ENCODE results near the gene TMEM178B. TPM values are rescaled to one million over a fixed set of nuclear protein-coding genes. Genes with fewer than 3 reads are reported as not detected.
"Not testable (repeated sequence)": the region's sequence is repeated elsewhere in the genome, so short reads cannot be mapped to it uniquely, and the experiment has no call there.

Gene TMEM178B
- total RNA-seq, 6 experiments from 2014 or later, result under 0.01 to 0.53 (median 0.13) TPM; not detected in 2

DNA sequence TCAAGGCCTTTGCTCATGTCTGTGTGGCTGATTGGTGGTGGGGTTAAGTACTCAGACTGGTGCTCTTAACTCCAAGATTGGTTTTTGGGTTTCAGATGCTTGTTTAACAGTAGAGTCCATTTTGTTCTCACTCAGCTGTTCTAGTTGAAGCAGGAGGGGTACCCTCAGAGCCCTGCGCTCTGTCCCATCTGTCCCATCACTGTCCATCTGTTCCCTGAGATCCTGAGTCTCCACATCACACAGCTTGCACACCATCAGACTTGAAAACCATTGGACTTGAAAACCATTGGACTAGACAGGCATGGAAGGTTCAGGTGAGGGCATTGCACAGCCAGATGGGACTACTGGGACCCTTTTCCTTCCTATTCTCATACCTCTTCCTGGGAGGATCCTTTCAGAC, 39.3 kb downstream of the TMEM178B start:
- 75% methylated on average over 1 of the region's 1 CpG for WGBS (ENCODE audit: insufficient coverage, low coverage, low lambda C conversion rate, missing lambda C conversion rate)
- Histone ChIP-seq H3K4me1 (no peaks in the 10 kb centered on the region), H3K36me3 (no peaks in the 10 kb centered on the region), H3K4me3 (no peak overlapping the region), H3K9me3 (no peaks in the 10 kb centered on the region), H3K27me3 (no peaks in the 10 kb centered on the region), H3K27ac (no peak overlapping the region)
- ATAC-seq (no peak), DNase-seq (no peak)
- TF ChIP-seq, protein P1, sequence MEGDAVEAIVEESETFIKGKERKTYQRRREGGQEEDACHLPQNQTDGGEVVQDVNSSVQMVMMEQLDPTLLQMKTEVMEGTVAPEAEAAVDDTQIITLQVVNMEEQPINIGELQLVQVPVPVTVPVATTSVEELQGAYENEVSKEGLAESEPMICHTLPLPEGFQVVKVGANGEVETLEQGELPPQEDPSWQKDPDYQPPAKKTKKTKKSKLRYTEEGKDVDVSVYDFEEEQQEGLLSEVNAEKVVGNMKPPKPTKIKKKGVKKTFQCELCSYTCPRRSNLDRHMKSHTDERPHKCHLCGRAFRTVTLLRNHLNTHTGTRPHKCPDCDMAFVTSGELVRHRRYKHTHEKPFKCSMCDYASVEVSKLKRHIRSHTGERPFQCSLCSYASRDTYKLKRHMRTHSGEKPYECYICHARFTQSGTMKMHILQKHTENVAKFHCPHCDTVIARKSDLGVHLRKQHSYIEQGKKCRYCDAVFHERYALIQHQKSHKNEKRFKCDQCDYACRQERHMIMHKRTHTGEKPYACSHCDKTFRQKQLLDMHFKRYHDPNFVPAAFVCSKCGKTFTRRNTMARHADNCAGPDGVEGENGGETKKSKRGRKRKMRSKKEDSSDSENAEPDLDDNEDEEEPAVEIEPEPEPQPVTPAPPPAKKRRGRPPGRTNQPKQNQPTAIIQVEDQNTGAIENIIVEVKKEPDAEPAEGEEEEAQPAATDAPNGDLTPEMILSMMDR (IDR thresholded peaks at IDR 0.05), result no peak
- TF ChIP-seq POLR2A (IDR thresholded peaks at IDR 0.05), result no peak
- intact Hi-C loops (cut with DNase I), result no loop called here

DNA sequence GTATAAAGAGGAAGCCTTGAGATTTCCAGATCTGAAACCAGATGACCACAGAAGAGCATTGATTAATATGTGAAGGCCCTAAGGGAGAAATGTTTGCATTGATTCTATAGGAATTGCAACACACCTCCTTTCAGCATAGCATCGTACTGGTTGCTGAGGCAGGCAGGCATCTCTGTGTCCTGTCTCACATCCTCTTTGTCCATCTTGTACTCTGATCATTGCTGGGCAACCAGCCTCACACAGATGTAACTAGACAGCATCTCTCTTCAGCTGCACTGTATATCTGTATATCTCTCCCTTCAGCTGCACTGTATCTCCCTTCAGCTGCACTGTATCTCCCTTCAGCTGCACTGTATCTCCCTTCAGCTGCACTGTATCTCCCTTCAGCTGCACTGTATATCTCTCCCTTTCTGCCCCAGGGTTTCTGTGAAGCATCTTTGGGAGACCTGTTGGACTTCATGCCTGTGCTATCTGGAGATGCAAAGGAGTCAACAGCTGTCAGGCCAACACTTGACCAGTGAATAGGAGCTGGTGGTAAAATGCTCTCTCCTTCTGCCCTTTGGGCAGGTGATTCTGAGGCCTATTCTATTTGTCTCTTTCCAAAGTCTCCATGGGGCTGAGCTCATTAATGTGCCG, 40.3 kb downstream of the TMEM178B start:
- WGBS (ENCODE audit: insufficient coverage, low coverage, low lambda C conversion rate, missing lambda C conversion rate), result 100% methylated on average over 2 of the region's 2 CpGs
- no peak overlapping the region for H3K27ac ChIP-seq

DNA sequence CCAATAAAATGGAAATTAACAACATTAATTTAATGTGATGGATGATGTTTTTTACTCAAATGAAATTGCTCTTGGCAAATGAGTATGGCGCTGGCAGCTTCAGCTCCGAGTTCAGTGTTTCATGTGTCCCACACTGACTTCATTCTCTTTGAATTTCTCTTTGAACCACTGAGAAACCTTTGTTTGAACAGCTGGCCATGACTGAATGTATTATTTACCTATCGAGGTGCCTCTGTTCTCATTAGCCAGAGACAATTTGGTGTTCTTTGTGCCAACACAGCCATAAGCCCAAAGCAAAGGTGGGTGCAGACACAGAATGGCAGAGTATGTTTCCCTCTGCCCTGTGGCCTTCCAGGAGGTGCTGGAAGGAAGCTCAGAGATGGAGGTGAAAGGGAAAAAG, 42.1 kb downstream of the TMEM178B start:
- TF ChIP-seq POLR2A (IDR thresholded peaks at IDR 0.05), result no peak
- TF ChIP-seq, protein P1 (IDR thresholded peaks at IDR 0.05), result no peak
- H3K36me3 ChIP-seq, result no peaks in the 10 kb centered on the region
- no peaks in the 10 kb centered on the region for H3K4me1 ChIP-seq
- no peak for ATAC-seq
- WGBS (ENCODE audit: insufficient coverage, low coverage, low lambda C conversion rate, missing lambda C conversion rate), result 52% methylated on average over 3 of the region's 3 CpGs
- no peak for DNase-seq
- H3K4me3 ChIP-seq, result no peak overlapping the region
- no peaks in the 10 kb centered on the region for H3K9me3 ChIP-seq
- intact Hi-C loops (cut with DNase I), result no loop called here
- no peak overlapping the region for H3K27ac ChIP-seq
- no peaks in the 10 kb centered on the region for H3K27me3 ChIP-seq

More for the DNA sequence above, 40.3 kb downstream of the TMEM178B start:
- intact Hi-C loops (cut with DNase I), result no loop called here
- H3K27me3 ChIP-seq, result no peaks in the 10 kb centered on the region
- no peak for DNase-seq
- TF ChIP-seq, protein P1 (IDR thresholded peaks at IDR 0.05), result no peak
- TF ChIP-seq POLR2A (IDR thresholded peaks at IDR 0.05), result no peak
- no peaks in the 10 kb centered on the region for H3K36me3 ChIP-seq
- no peak for ATAC-seq
- no peaks in the 10 kb centered on the region for H3K4me1 ChIP-seq
- no peak overlapping the region for H3K4me3 ChIP-seq
- no peaks in the 10 kb centered on the region for H3K9me3 ChIP-seq

DNA sequence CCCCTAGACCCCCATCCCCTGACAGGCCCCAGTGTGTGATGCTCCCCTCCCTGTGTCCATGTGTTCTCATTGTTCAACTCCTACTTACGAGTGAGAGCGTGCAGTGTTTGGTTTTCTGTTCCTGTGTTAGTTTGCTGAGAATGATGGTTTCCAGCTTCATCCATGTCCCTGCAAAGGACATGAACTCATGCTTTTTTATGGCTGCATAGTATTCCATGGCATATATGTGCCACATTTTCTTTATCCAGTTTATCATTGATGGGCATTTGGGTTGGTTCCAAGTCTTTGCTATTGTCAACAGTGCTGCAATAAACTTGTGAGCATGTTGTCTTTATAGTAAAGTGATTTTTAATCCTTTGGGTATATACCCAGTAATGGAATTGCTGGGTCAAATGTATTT, 42.8 kb downstream of the TMEM178B start:
- H3K36me3 ChIP-seq; intact Hi-C loops (cut with DNase I); H3K4me3 ChIP-seq; H3K9me3 ChIP-seq; H3K4me1 ChIP-seq; H3K27me3 ChIP-seq; H3K27ac ChIP-seq; DNase-seq; ATAC-seq: not testable (repeated sequence)
- 74% methylated on average over 2 of the region's 2 CpGs for WGBS (ENCODE audit: insufficient coverage, low coverage, low lambda C conversion rate, missing lambda C conversion rate)

DNA sequence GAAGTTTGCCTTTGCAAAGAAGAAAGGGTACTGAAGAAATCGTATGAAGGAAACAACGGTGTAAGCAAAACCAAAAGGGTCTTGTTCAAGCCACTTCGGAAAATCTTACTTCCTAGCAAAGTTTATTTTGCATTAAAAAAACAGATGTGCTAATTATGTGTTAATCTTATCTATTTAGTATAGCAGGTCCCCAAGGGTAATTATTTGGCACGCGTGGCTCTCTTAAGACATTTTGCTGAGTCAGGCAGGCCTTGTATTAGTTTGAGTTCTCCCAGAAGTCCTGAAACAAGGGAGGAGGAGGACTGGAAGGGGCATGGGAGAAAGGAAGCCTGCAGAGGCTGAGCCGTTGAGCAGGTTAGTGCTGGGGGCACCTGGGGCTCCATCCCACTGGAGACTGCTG, 44.9 kb downstream of the TMEM178B start:
- DNase-seq (no peak), ATAC-seq (no peak)
- no peaks in the 10 kb centered on the region for H3K4me1 ChIP-seq
- 63% methylated on average over 6 of the region's 6 CpGs for WGBS (ENCODE audit: insufficient coverage, low coverage, low lambda C conversion rate, missing lambda C conversion rate)
- no peaks in the 10 kb centered on the region for H3K36me3 ChIP-seq
- H3K9me3 ChIP-seq, result no peaks in the 10 kb centered on the region
- H3K27ac ChIP-seq, result no peak overlapping the region
- TF ChIP-seq POLR2A (IDR thresholded peaks at IDR 0.05), result no peak
- TF ChIP-seq, protein P1 (IDR thresholded peaks at IDR 0.05), result no peak
- intact Hi-C loops (cut with DNase I), result no loop called here
- H3K4me3 ChIP-seq, result no peak overlapping the region
- H3K27me3 ChIP-seq, result no peaks in the 10 kb centered on the region

All from right lobe of liver (tissue), 6 donors.